IPS DF 4.7 (cell line): ENCODE data around the gene LEF1.

Experiments used
- DNase-seq: peaks from one replicate; pipeline ENCODE4 v3.0.0-alpha.2; 2013; ENCODE audit warnings: low spot score; ENCODE audit errors: extremely low read depth

Gene LEF1

DNA sequence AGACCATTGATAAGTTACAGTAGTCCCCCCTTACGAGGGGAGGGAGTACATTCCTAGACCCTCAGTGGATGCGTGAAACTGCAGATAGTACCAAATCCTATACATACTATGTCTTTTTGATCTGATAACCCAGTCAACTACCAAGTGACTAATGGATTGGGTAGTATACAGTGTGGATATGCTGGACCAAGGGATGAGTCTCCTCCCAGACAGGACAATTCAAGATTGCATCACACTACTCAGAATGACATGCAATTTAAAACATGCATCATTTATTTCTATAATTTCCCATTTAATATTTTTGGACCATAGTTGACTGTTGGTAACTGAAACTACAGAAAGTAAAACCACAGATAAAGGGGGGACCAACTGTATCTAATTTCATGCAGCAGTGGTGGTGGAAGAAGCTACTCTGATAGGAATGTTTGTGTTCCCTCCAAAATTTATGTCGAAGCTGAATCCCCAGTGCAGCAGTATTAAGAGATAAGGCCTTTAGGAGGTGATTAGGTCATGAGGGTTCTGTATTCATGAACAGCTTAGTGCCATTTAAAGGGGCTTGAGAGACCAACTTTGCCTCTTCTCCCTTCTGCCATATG lies 167.1 kb downstream of the LEF1 start:
- DNase-seq = no peak

DNA sequence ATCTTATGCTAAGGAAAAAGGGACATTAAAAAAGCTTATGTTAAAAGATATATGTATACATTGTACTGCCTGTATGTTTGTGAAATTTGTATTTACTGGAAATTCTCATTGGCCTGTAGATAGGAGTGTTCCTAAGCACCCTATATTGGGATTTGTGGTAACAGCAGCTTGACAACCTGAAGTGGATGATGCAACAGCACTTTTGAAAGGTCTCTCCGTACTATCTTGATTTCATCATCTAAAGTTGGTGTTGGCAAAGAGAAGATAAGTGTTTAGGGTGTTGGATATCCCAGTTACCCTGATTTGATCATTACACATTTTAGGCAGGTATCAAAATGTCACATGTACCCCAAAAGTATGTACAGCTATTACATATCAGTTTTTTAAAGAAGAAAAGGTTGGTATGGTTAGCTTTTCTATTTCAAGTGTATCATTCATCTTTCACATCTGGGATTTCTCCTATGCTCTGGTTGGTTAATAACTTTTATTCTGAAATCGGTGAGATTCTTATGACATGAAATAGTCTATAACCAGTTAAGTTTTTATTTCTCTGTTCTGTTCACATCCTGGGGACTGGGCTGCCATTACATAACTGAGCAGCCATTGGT lies 168.7 kb downstream of the LEF1 start:
- no peak for DNase-seq

DNA sequence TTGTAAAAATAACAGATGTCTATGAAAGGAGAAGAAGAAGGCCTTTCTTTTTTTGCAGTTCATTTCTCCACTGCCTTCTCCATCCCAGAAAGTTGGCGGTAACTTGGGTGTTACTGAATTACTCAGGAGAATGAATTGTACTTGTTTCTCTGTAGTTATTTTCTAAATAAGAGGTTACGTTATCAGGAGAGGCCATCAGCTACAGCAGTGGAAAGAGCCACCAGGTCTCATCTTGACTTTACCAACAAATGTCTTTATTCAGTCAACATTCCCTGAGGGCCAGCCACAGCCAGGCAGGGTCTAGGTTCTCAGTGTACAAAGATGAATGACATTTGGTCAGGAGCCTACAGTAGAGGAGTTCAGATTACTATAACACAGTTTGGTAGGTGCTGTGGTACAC lies 170.9 kb downstream of the LEF1 start:
- no peak for DNase-seq
